SHP77 (cell line): Measurements from ENCODE around the gene ALDOC.

Source experiments
- DNase-seq, 2 experiments: peaks; one replicate each; lab custom pipeline; 2025; lab: John Stamatoyannopoulos, UW

ALDOC gene

GRCh38 chr17:28532050-28532960, 44.4 kb downstream of the ALDOC start:
- no peak for DNase-seq

- no peak for DNase-seq
These were observed 45.8 kb downstream of the ALDOC start for GRCh38 chr17:28530926-28531325.

GRCh38 chr17:28530250-28530649, 46.4 kb downstream of the ALDOC start:
- DNase-seq = no peak

- no peak for DNase-seq
These were observed 47.7 kb downstream of the ALDOC start for GRCh38 chr17:28529013-28529400.

- DNase-seq = no peak
These were observed 48.2 kb downstream of the ALDOC start for GRCh38 chr17:28528327-28529012.

GRCh38 chr17:28527859-28528258, 48.8 kb downstream of the ALDOC start:
- no peak for DNase-seq

GRCh38 chr17:28527181-28527681, 49.5 kb downstream of the ALDOC start:
- no peak for DNase-seq

- DNase-seq = no peak
These were observed 50.3 kb downstream of the ALDOC start for GRCh38 chr17:28526381-28526780.

- DNase-seq = no peak
These were observed 51.9 kb downstream of the ALDOC start for GRCh38 chr17:28524476-28525424.

- no peak for DNase-seq
These were observed 52.8 kb downstream of the ALDOC start for GRCh38 chr17:28523876-28524275.

- no peak for DNase-seq
These were observed 53.5 kb downstream of the ALDOC start for GRCh38 chr17:28523186-28523585.
